COLO668 (cell line): ENCODE results near the gene ADGRG6.

Experiments used
- DNase-seq: peaks from one replicate; lab custom pipeline; 2025; ENCODE audit not compliant: unreplicated experiment; lab: John Stamatoyannopoulos, UW

The ADGRG6 gene

GRCh38 chr6:142320366-142320765 is 18.6 kb downstream of the ADGRG6 start:
- no peak for DNase-seq

- no peak for DNase-seq
These were observed 19.6 kb downstream of the ADGRG6 start for GRCh38 chr6:142321451-142321850.

- no peak for DNase-seq
These were observed 20.3 kb downstream of the ADGRG6 start for GRCh38 chr6:142322066-142322465.

- peak; percentile 10 for DNase-seq
These were observed 20.8 kb downstream of the ADGRG6 start for GRCh38 chr6:142322504-142323198.

GRCh38 chr6:142323377-142323776 is 21.6 kb downstream of the ADGRG6 start:
- peak; percentile 15 for DNase-seq

GRCh38 chr6:142324111-142324510 is 22.3 kb downstream of the ADGRG6 start:
- no peak for DNase-seq

GRCh38 chr6:142325111-142325510 is 23.3 kb downstream of the ADGRG6 start:
- no peak for DNase-seq

- no peak for DNase-seq
These were observed 24.7 kb downstream of the ADGRG6 start for GRCh38 chr6:142326540-142326939.

- DNase-seq = no peak
These were observed 26.3 kb downstream of the ADGRG6 start for GRCh38 chr6:142328070-142328469.

- DNase-seq = no peak
These were observed 27.8 kb downstream of the ADGRG6 start for GRCh38 chr6:142329486-142330113.

- DNase-seq = no peak
These were observed 29.3 kb downstream of the ADGRG6 start for GRCh38 chr6:142331075-142331551.

GRCh38 chr6:142331601-142332000 is 29.8 kb downstream of the ADGRG6 start:
- DNase-seq = no peak

GRCh38 chr6:142332393-142333098 is 30.7 kb downstream of the ADGRG6 start:
- no peak for DNase-seq

GRCh38 chr6:142333431-142333830 is 31.6 kb downstream of the ADGRG6 start:
- no peak for DNase-seq

- DNase-seq = no peak
These were observed 32.5 kb downstream of the ADGRG6 start for GRCh38 chr6:142334294-142334693.

- no peak for DNase-seq
These were observed 33.6 kb downstream of the ADGRG6 start for GRCh38 chr6:142335415-142335814.

GRCh38 chr6:142336183-142336582 is 34.4 kb downstream of the ADGRG6 start:
- DNase-seq = no peak

GRCh38 chr6:142336787-142337186 is 35.0 kb downstream of the ADGRG6 start:
- no peak for DNase-seq

- DNase-seq = no peak
These were observed 37.3 kb downstream of the ADGRG6 start for GRCh38 chr6:142339113-142339512.

- DNase-seq = no peak
These were observed 38.3 kb downstream of the ADGRG6 start for GRCh38 chr6:142339968-142340658.

GRCh38 chr6:142341855-142342330 is 40.1 kb downstream of the ADGRG6 start:
- no peak for DNase-seq
